HG03520 (cell line): ENCODE measurements around the gene STX10.
"Not testable (repeated sequence)": the region's sequence is repeated elsewhere in the genome, so short reads cannot be mapped to it uniquely, and the experiment has no call there.

Experiments
- ATAC-seq: cut with Tn5 transposase; IDR thresholded peaks from one replicate; pipeline ENCODE4 v1.9.1; 2021; ENCODE audit warnings: mild to moderate bottlenecking, moderate library complexity; ENCODE audit not compliant: unreplicated experiment

The STX10 gene, protein sequence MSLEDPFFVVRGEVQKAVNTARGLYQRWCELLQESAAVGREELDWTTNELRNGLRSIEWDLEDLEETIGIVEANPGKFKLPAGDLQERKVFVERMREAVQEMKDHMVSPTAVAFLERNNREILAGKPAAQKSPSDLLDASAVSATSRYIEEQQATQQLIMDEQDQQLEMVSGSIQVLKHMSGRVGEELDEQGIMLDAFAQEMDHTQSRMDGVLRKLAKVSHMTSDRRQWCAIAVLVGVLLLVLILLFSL

DNA sequence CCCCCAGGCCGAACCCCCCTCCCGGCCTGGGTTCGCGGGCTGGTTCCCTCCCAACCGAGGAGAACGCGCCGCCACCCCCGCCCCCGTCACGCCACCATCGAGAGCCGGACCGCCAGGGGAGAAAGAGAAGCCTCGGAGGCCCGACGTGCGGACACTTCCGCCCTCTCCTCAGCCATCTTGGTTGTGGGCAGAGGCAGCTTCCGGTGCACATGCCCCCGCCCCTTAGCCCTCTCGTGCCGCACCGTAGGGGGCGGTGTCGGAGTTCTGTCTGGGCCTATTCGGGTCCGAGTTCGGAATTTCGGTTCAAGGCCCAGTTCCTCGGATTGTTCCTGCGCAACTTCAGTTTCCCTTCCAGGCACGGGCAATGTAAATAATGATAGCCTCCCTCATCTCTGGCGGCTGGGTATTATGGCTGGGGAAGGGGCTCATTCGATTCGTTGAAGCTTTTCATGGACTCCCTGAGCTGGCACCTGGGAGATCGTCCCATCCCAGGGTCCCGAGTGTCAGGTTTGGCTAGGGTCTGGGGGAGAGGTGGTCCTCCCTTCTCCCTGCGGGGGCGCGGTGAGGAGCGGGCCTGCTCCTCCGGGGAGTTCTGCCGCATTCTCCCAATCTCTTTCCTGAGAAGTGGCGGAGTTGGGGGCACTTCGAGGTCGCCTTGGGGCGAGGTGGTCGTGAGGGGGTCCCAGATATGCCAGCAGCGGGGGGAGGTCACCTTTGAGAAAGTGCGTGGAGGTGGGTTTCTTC is at the start of gene STX10, which contains the start of gene IER2:
Gene STX10, minus strand, starts transcription at position 189 of the 744 bp plus-strand sequence. CDS start 202 bp downstream, outside the sequence.
Gene IER2, plus strand, starts transcription at position 225 of the 744 bp plus-strand sequence. CDS start 2,776 bp downstream, outside the sequence.
- ATAC-seq, result no peak

DNA sequence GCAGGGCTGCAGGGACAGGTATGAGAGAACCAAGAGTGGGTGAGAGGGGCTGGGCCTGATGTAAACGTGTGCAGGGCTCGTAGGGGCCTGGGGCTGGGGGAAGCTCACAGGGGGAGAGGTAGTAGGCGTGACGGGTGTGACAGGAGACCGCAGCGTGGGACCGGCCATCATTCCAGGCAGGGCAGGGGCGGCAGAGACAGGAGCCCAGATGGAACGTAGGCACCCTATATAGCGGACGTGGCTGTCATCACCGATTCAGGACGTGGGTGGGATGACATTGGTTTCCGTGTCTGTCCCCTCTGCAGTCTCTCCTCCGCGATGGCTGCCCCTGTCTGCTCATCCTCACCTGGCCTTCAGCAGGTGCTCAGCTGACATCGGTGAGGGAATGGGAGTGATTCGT is 48.5 kb upstream of the STX10 start:
- no peak for ATAC-seq

GRCh38 chr19:13195678-13196077 is 45.5 kb upstream of the STX10 start:
- ATAC-seq, result no peak

GRCh38 chr19:13190781-13191540 is 40.8 kb upstream of the STX10 start:
- ATAC-seq, result no peak

DNA sequence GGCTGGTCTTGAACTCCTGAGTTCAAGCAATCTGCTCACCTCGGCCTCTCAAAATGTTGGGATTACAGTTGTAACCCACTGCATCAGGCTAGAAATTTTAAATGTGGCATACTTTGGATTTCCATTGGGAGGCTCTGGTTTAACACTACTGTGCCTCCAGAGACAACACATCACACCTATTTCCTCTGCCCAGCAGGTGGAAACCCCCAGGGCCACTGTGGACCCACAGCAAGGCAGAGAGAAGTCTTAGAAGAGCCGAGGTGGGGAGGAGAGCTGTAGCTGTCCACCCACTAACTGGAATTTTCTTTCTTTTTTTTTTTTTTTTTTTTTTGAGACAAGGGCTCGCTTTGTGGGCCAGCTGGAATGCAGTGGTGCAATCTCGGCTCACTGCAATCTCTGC is 39.4 kb upstream of the STX10 start:
- no peak for ATAC-seq

DNA sequence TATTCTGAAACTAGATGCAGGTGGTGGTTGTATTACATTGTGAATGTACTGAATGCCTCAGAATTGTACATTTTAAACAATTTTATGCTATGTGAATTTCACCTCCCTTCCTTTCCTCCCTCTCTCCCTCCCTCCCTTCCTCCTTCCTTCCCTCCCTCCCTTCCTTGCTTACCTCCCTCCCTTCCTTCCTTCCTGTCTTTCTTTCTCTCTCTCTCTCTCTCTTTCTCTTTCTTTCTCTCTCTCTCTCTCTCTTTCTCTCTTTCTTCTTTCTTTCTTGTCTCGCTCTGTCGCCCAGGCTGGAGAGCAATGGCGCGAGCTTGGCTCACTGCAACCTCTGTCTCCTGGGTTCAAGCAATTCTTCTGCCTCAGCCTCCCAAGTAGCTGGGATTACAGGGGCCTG is 37.2 kb upstream of the STX10 start:
- no peak for ATAC-seq

- ATAC-seq, result not testable (repeated sequence)
These were observed 36.5 kb upstream of the STX10 start for GRCh38 chr19:13186688-13187087.

- ATAC-seq, result not testable (repeated sequence)
These were observed 35.8 kb upstream of the STX10 start for GRCh38 chr19:13185763-13186657.

DNA sequence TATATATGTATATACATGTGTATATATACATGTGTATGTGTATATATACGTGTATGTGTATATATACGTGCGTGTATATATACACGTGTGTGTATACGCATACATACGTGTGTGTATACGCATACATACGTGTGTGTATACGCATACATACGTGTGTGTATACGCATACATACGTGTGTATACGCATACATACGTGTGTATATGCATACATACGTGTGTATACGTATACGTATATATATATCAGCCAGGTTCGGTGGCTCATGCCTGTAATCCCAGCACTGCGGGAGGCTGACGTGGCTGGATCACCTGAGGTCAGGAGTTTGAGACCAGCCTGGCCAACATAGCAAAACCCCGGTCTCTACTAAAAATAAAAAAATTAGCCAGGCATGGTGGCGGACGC is 34.8 kb upstream of the STX10 start:
- ATAC-seq, result not testable (repeated sequence)

- ATAC-seq, result no peak
These were observed 31.7 kb upstream of the STX10 start for GRCh38 chr19:13181747-13182388.

- ATAC-seq, result not testable (repeated sequence)
These were observed 28.1 kb upstream of the STX10 start for GRCh38 chr19:13178291-13178690.

DNA sequence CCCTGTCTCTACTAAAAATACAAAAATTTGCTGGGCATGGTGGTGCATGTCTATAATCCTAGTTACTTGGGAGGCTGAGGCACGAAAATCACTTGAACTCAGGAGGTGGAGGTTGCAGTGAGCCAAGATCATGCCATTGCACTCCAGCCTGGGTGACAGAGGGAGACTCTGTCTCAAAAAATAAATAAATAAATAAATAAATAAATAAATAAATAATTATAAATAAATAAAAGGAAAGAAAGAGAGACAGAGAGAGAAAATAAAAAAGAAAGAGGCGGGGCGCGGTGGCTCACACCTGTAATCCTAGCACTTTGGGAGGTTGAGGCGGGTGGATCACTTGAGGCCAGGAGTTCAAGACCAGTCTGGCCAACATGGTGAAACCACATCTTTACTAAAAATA is 27.4 kb upstream of the STX10 start:
- not testable (repeated sequence) for ATAC-seq

DNA sequence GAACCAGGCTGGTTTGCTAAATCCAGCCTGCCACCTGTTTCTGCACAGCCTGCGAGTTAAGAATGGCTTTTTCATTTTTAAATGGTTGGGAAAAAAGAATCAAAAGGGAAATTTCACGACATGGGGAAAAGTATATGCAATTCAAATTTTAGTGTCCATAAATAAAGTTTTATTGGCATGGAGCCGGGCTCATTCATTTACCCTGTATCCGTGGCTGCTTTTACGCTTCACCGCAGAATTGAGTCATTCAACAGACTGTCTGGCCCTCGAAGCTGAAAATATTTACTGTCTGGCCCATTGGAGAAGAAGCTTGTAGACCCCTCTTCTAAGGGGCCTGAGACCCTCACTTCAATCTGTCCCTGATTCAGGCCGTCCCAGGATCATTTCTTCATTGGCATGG is 26.2 kb upstream of the STX10 start:
- no peak for ATAC-seq

- ATAC-seq, result no peak
These were observed 23.1 kb upstream of the STX10 start for GRCh38 chr19:13173139-13173737.

GRCh38 chr19:13172346-13173138 is 22.4 kb upstream of the STX10 start:
- no peak for ATAC-seq

DNA sequence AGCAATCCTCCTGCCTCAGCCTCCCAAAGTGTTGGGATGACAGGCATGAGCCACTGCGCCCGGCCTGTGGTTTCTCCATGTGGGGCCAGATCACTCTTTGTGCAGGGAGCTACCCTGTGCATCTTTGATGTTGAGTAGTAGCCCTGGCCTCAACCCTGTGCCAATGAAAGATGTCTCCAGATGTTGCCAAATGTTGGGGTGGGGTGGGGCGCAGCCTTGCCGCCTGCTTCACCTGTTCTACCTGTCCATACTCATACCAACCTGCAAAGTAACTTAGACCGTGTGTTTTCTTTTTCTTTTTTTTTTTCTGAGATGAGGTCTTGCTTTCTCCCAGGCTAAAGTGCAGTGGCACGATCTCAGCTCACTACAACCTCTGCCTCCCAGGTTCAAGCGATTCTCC is 21.0 kb upstream of the STX10 start:
- ATAC-seq, result no peak

DNA sequence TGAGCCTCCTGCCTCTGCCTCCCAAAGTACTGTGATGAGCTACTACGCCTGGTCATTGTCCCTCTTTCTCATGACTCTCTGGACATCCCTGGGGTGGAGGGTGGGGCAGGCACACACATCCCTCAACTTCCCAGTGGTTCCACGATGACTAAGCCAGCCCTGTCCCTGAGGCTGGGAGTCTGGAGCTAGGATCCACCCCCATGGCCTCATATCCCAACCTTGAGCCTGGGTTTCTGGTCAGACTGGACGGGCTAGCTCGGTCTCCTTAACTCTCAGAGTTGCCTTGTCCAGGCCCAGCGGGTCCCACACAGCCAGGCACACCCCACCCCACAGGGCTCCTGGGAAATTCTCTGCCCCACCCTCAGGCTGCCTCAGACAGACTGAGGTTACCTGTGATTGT is 19.6 kb upstream of the STX10 start:
- ATAC-seq, result no peak

DNA sequence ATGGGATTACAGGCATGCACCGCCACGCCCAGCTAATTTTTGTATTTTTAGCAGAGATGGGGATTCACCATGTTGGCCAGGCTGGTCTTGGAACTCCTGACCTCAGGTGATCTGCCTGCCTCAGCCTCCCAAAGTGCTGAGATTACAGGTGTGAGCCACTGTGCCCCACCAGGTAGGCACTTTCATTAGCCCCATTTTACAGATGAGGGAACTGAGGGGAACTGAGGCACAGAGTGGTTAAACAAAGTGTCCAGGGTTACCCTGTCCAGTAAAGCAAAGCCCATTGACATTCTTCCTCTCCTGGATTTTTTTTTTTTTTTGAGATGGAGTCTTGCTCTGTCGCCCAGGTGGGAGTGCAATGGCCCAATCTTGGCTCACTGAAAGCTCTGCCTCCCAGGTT is 16.0 kb upstream of the STX10 start:
- not testable (repeated sequence) for ATAC-seq
